CD4-positive, alpha-beta T cell treated with Interferon alpha-2 for 1 hour (primary cell): ENCODE measurements around the gene MRPL20.
"Not testable (repeated sequence)": the region's sequence is repeated elsewhere in the genome, so short reads cannot be mapped to it uniquely, and the experiment has no call there.

ENCODE experiments used
- DNase-seq, 2 donors: peaks; one replicate each; pipeline ENCODE4 v3.0.0-alpha.2; 2020 to 2022

The MRPL20 gene

GRCh38 chr1:1380860-1381259 lies 26.2 kb downstream of the MRPL20 start:
- DNase-seq = no peak

GRCh38 chr1:1377540-1378205 lies 29.4 kb downstream of the MRPL20 start:
- DNase-seq = no peak

- no peak for DNase-seq
These were observed 30.4 kb downstream of the MRPL20 start for GRCh38 chr1:1376551-1377226.

- peak; percentile 99 for DNase-seq
These were observed 32.0 kb downstream of the MRPL20 start, which contains the start of gene AURKAIP1 for GRCh38 chr1:1374929-1375662. Gene AURKAIP1 (minus strand): TSS chr1:1375207. CDS start chr1:1374756, 451 bp downstream.

- no peak for DNase-seq
These were observed 32.5 kb downstream of the MRPL20 start for GRCh38 chr1:1374589-1374928.

- no peak for DNase-seq
These were observed 33.1 kb downstream of the MRPL20 start for GRCh38 chr1:1373815-1374588.

GRCh38 chr1:1373051-1373814 lies 33.9 kb downstream of the MRPL20 start:
- no peak for DNase-seq

- DNase-seq = peak; percentile 68 to 79
These were observed 35.1 kb downstream of the MRPL20 start for GRCh38 chr1:1371746-1372711.

GRCh38 chr1:1371364-1371745 lies 35.7 kb downstream of the MRPL20 start:
- peak; percentile 74 to 86 for DNase-seq

GRCh38 chr1:1370771-1371300 lies 36.3 kb downstream of the MRPL20 start:
- DNase-seq = no peak

- not testable (repeated sequence) for DNase-seq
These were observed 37.0 kb downstream of the MRPL20 start for GRCh38 chr1:1370094-1370493.

- DNase-seq = no peak
These were observed 39.8 kb downstream of the MRPL20 start for GRCh38 chr1:1367315-1367714.

GRCh38 chr1:1366699-1367066 lies 40.4 kb downstream of the MRPL20 start:
- no peak for DNase-seq

GRCh38 chr1:1365875-1366698 lies 41.0 kb downstream of the MRPL20 start:
- DNase-seq = no peak

GRCh38 chr1:1364266-1364665 lies 42.8 kb downstream of the MRPL20 start:
- no peak for DNase-seq

- no peak for DNase-seq
These were observed 45.1 kb downstream of the MRPL20 start for GRCh38 chr1:1361982-1362423.

GRCh38 chr1:1361233-1361981 lies 45.7 kb downstream of the MRPL20 start:
- DNase-seq = no peak

- no peak for DNase-seq
These were observed 46.5 kb downstream of the MRPL20 start for GRCh38 chr1:1360506-1361169.
